HG02943 (cell line): ENCODE measurements around the gene ACAT1.
"Not testable (repeated sequence)": the region's sequence is repeated elsewhere in the genome, so short reads cannot be mapped to it uniquely, and the experiment has no call there.

Source experiments
- ATAC-seq: cut with Tn5 transposase; IDR thresholded peaks from one replicate; pipeline ENCODE4 v1.9.1; 2021; ENCODE audit warnings: mild to moderate bottlenecking, low read depth, moderate library complexity; ENCODE audit not compliant: unreplicated experiment

The ACAT1 gene

DNA sequence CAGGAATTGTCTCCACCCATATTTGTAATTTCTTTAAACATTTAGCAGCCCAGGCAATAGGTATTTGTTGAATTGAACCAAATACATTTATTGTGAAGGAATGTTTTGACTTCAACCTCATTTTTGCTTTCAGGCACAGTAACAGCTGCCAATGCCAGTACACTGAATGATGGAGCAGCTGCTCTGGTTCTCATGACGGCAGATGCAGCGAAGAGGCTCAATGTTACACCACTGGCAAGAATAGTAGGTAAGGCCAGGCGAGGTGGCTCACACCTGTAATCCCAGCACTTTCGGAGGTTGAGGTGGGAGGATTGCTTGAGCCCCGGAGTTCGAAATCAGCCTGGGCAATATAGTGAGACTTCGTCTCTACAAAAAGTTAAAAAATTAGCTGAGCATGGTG, 20.9 kb downstream of the ACAT1 start:
- ATAC-seq: no peak

DNA sequence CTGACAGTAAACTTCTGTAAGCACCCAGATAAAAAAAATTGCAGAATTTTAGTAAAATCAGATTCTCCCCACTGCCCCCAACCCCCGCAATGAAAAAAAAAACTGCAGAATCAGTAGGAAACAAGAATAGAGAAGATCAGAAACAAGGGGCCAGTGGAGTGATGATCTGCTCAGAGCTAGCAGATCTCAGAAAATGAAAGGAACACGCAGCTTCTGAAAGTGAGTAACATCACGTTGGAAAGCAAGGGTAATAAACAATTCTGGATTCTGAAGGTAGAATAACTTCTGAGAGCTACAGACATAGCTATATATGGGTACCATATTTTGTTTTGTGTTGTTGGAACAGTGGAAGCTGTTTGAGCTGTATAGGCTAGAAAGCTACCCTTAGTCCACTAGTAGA, 23.2 kb downstream of the ACAT1 start:
- ATAC-seq: no peak

DNA sequence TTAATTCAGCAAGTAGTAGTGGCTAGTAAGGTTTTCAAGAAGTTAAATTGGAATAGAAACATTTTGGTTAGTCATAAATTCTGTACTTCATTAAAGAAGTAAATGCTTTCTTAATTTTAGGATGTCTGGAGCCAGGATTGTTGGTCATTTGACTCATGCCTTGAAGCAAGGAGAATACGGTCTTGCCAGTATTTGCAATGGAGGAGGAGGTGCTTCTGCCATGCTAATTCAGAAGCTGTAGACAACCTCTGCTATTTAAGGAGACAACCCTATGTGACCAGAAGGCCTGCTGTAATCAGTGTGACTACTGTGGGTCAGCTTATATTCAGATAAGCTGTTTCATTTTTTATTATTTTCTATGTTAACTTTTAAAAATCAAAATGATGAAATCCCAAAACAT, 25.8 kb downstream of the ACAT1 start:
- ATAC-seq: no peak

DNA sequence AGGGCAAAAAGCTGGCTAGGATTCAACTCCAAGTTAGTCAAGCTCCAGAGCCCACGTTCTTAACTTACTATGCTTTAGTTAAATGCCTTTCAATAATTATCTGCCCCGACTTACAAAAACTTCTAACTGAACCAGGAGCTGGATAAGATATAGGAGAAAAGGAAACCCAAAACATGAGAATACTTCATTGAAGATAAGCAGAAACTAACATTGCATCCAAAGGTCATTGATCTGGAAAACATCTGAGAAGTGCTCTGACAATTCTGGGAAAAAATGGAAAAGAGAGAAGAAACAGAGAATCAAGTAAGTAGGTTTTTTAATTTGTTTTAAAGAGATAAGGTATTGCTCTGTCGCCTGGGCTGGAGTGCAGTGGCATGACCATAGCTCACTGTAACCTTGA, 27.2 kb downstream of the ACAT1 start:
- ATAC-seq: no peak

DNA sequence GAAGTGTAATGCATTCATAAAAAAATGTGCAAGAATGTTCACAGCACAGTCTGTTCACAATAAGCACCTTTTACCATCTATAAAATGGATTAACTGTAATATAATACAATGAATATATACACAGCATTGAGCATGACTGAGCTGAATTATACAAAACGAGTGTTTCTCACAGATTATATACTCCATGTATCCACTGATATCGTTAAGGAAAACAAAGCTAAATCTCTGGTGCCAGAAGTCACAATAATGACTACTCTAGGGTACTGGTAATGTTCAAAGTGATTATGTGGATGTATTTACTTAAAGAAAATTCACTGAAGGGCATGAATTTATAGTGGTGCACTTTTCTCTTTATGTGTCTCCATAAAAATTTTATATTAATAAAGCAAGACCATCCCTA, 33.2 kb downstream of the ACAT1 start:
- ATAC-seq: no peak

DNA sequence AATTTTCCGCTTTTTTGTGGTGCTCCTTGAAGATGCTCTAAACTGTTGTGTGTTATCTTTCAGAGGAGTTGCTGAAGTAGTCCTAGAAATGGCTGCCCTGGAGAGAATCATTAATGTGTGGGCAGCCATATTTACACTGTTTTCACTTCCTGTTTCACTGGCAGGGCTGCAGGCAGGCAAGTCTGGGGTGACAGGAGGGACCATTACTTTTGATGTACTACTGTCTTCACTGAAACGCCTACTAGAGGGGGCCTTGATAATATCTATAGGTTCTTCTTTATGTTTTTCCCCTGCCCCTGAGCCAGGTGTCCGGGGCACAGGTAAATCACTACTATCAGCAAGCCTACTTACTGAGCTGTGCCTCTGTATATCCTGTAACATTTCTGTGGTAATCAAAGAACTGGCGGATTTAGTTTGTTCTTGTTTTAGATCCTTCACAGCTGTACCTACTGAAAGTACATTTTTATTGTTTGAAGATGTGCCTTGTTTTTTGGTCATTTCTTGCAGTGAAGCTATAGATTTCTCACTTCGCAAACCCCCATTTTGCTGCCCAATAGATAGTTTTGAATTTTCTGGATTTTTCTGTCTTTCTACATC, 39.7 kb downstream of the ACAT1 start:
- ATAC-seq: peak; percentile 99

DNA sequence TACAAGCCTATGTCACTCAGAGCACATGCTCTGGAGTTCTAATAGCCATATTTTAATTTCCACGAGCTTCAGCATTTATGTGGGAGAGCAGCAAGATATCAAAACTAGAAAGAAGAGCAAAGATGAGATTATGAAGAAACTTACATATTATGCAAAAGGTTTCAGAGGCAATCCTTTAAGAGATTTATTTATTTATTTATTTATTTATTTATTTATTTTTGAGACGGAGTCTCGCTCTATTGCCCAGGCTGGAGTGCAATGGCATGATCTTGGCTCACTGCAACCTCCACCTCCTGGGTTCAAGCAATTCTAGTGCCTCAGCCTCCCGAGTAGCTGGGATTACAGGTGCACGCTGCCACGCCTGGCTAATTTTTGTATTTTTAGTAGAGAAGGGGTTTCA, 41.5 kb downstream of the ACAT1 start:
- not testable (repeated sequence) for ATAC-seq

DNA sequence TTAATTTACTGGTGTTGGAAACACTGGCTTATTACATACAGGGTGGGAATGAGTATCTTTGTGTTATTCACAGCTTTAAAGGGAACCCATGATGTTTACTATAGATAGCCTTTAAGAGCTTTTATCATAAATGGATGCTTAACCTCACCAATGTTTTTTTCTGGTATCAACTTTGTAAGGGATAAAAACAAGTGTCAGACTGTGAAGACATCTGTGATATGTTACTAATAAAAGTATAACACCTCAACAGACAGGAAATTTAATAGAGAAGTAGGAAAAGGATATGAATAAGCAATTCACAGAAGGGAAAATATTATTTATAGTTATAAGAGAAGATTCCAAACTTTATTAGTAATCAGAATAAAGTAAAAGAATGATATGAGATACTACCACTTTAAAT, 46.3 kb downstream of the ACAT1 start:
- no peak for ATAC-seq

DNA sequence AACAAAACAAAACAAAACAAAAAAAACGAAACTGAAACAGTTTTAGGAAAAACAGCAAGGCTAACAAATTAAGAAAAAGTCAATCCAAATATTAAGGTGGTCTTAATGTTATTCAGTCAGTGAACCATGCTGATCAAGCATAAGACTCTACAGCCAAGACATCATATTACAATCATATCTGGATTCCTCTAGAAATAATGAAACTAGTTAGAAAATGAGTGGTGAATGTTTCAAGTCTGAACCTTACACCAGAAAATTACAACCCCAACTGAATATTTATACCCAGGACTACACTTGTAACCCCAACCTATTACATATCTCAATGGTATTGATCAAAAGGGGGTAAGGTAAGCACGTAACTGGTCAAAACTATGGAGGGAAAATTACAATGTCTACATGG, 48.8 kb downstream of the ACAT1 start:
- no peak for ATAC-seq

DNA sequence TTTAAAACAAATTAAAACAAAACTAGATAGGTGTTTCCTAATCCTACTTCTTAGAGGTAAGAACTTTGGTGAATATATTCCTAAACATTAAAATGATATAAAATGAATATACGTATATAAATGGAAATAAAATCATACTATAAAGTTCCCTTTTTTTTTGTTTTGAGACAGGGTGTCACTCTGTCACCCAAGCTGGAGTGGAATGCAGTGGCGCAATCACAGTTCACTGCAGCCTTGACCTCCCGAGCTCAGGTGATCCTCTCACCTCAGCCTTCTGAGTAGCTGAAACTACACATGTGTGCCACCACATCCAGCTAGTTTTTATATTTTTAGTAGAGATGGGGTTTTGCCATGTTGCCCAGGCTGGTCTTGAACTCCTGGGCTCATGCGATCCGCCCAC, 56.2 kb downstream of the ACAT1 start:
- no peak for ATAC-seq

DNA sequence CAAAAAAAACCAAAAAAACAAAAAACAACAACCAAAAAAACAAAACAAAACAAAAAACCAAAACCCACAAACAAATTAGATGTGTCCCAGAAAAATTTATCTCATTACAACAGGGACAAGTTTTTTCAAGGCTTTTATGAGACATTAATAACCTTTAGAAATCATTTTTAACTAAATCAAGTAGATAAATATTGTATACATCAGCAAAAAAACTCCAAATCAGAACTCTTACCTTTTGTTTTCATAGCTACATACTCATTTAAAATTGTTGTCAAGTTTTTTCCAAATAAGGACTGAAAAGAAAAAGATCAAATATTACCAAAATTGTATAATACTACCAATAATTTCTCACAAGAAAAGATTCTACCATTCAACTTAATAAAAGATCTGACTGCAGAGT, 72.4 kb downstream of the ACAT1 start:
- no peak for ATAC-seq

DNA sequence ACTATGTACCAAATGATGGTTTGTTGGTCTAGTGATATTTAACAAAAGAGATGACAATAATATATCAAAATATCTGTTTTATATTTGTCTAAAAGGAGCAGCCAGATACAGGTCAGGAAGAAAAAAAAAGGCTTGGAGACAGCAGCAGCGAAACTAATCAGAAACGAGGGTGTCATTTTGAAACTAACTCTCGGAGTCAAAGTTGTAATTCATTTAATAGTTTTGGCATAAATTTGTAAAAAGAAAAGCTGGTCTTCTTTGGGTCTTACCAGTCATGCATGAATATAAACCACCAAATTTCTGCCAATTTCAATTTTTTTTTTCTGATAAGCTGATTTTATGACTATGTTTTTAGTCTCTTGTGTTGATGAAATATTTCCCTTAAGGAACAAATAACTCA, 75.5 kb downstream of the ACAT1 start:
- no peak for ATAC-seq
